HG03442 (cell line): Measurements from ENCODE around the gene COL4A4.
"Not testable (repeated sequence)": the region's sequence is repeated elsewhere in the genome, so short reads cannot be mapped to it uniquely, and the experiment has no call there.

ENCODE experiments used
- ATAC-seq: cut with Tn5 transposase; IDR thresholded peaks from one replicate; pipeline ENCODE4 v1.9.1; 2021; ENCODE audit warnings: mild to moderate bottlenecking, moderate library complexity; ENCODE audit not compliant: unreplicated experiment

Gene COL4A4

GRCh38 chr2:227163998-227164762 lies at the start of gene COL4A4, which contains the start of gene COL4A3:
Gene COL4A4 (minus strand): TSS chr2:227164205. CDS start chr2:227147483, 16,722 bp downstream.
Gene COL4A3 (plus strand): TSS chr2:227164624. CDS start chr2:227164727, 103 bp downstream.
- ATAC-seq = peak; percentile 51

DNA sequence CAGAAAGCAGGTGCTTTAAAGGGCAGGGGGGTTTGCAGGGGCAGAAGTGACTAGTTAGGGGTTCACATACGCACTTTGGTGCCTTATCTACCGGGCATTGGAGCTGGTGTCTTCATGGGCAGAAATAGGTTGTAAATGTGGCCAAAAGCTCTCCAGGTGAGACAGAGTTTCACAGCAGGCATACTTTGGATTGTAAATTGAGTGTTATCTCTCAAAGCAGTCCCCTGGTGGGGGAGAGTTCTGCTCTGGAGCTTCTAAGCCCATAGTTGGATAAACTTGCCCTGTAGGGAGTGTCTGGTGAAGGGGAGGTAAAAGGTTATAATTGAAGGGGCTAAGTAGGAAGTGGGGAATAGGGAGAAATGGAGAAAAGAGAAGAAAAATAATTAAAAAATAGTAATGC lies 43.6 kb upstream of the COL4A4 start:
- no peak for ATAC-seq

DNA sequence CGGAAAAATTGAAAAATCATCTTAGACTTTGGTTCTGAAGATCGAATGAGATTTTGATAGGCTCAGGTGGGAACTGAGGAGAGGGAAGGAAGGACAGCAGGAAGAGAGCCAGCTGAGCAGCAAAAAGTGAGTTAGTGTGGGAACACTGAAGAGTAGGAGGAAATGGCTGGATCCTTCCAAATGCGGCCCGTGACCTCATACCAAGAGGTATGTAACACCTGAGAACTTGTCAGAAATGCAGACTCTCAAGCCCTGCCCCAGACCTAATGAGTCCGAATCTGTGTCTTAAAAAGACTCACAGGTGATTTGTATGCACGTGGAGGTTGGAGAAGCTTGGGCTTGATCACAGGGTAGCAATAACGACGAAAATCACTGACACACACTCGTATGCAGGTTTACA lies 42.4 kb upstream of the COL4A4 start:
- ATAC-seq = no peak

DNA sequence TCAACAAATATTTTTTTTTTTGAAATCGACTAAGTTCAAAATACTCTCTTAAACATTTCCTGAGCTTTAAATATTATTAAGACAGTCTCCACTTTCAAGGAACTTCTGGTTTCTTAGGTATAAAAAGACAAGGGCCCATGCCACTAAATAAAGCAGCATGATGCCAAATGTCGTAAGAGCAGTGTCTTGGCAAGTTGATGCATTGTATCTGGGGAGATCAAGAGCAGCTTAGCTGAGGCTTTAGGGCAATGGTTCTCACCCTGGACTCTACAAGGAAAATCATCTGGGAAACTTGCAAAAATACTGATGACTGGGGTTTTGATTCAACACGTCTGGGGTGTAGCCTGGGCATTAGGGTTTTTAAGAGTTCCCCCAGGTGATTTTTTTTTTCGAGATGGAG lies 41.7 kb upstream of the COL4A4 start:
- no peak for ATAC-seq

- ATAC-seq = no peak
These were observed 40.4 kb upstream of the COL4A4 start for GRCh38 chr2:227204452-227204851.

- no peak for ATAC-seq
These were observed 37.8 kb upstream of the COL4A4 start for GRCh38 chr2:227201771-227202170.

GRCh38 chr2:227198866-227199265 lies 34.9 kb upstream of the COL4A4 start:
- ATAC-seq = no peak

- no peak for ATAC-seq
These were observed 30.2 kb upstream of the COL4A4 start for GRCh38 chr2:227194219-227194618.

DNA sequence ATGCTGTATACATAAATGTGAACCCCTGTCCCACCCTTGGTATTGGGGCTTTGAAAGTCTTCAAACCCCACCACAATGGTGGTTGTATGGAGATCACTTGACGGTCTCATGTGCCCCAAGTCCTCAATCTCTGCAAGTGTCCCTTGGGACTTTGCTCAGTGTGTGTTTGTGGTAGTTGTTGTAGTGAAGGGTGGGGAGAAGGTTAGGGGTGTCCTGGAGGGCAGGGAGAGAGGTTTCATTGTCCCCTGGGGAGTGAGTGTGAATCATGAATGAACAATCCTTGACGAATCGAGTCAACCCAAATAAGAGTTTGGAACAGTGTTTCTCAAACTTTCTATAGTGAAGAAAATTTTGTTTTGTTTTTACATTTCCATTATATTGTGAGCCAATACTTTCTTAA lies 28.5 kb upstream of the COL4A4 start:
- ATAC-seq = no peak

GRCh38 chr2:227191367-227191766 lies 27.4 kb upstream of the COL4A4 start:
- ATAC-seq = no peak

DNA sequence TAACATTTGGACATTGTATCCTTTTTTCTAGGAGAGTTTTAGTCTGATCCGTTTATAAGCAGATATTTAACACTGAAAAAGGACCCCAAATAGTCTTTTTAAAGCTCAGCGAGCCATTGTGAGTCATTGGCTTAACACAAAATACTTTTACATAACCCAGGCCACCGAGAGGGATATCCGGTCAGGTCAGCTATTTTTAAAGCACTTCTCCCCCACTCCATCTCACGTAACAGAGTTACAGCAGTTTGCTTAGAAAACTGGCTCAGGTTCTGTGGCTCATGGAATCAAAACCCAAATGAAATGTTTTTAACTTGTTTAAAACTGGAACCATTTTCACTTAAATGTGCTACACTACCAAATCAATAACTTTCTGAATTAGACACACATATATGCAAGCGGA lies 24.3 kb upstream of the COL4A4 start:
- peak; percentile 78 for ATAC-seq

GRCh38 chr2:227186751-227187150 lies 22.7 kb upstream of the COL4A4 start:
- no peak for ATAC-seq

- ATAC-seq = no peak
These were observed 21.7 kb upstream of the COL4A4 start for GRCh38 chr2:227185615-227186232.

DNA sequence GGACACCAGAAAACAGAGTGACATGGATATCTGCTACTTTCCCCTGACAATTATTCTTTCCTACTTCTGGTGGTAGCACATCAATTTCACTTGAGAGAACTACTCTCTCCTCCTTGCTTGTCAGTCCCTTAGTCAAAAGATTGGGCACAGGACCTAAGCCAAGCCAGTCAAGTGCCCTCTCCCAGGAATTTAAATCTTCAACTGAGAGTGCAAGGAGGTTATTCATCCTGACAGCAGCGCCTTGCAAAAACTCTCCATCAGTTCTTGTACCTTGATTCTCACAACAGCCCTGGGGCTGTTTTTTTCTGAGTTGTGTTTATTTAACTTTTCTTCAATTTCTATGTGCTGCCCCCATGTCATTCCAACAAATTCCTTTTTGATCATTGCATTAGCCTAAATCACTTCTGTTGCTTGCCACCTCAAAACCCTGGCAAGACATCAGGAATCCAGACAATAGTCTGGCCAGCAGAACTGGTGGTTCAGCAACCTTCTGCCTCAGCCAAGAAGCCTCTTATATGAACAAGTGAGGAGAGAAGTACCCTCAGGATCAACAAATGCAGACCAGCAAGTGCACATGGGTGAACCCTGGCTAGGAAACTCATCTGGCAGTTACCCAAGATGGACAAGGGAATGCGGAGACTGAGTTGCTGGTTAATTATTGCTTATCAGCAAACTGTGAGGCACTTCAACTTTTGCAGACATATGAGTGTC lies 19.8 kb upstream of the COL4A4 start:
- ATAC-seq = no peak

DNA sequence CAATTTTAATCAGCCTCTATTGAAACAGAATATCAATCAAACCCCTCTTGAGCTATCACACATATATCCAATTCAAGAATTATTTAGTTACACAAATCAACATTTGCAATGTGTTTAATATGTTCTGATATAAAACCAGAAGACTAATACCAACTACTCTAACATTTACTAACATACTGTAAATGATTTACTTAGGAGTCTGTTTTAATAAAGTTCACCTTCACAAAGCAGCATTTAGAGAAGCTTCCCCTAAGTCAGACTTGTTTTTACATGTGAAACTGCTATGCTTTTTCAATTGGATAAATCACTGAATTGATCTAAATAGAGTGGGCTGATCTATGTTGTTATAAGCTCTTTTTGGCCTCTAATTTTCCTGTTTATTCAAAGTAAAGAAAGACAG lies 18.8 kb upstream of the COL4A4 start:
- ATAC-seq = no peak

DNA sequence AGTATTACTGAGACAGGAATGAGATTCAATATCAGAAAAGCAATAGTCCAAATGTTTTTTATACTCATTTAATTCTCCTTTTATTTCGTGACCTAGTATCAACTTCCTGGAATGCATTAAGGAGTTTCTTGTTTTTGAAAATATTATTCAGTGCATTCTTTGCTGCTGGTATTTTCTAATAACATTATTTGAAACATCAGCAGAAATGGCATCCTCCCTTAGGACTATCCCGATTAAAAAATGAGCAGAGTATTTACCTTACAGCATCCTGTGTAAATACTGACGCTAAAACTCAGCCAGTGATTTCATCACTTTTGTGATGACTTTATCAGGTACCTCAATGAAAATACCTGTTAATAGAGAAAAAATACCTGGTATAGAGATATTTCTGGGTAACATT lies 16.8 kb upstream of the COL4A4 start:
- no peak for ATAC-seq

DNA sequence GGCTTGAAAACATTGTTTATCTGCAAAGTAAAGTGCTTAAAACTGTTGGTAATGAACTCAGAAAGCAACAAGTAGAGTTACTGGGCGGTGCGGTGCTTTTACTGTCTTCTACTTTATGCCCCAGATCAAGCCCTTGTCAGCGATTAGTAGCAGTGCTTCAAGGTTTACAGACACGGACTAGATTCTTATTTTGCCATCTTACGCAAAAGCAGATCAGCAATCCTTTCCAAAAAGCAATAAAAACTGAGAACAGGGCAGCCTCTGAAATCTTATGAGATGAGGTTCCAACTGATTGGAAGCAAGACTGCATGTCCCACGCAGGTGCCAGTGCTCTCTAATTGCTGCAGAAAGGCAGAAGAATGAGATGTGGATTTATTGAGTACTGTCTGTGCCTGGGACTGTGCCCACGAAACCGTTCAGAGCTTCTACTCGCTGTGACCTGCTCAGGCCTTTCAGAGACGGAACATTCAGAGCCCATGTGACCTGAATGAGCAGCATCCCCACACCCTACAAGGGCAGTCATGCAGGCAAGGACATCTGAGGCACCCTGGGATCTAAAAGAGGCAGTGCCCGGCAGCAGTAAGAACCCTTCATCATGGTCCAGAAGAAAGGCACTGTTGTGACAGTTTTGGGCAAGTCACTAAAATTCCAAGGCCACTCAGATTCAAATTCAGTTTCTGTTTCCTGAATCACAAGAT lies 16.1 kb upstream of the COL4A4 start:
- ATAC-seq = no peak

DNA sequence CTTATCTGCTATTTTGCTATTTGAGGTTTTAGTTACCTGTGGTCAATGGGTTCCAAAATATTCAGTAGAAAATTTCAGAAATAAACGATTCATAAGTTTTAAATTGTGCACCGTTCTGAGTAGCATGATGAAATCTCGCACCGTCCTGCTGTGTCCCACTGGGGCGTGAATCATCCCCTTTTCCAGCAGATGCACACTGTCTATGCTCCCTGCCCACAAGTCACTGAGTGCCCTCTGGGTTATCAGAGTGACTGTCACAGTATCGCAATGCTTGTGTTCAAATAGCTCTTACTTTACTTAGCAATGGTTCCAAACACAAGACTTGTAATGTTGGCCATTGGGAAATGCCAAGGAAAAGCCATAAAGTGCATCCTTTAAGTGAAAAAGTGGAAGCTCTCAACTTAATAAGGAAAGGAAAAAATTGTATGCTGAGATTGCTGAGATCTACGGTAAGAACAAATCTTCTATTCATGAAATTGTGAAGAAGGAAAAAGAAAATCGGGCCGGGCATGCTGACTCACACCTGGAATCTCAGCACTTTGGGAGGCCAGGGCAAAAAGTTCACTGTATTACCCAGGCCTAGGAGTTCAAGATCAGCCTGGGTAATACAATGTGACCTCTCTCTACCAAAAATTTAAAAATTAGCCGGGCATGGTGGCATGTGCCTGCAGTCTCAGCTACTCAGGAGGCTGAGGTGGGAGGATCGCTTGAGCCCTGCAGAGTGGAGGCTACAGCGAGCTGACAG lies 13.8 kb upstream of the COL4A4 start:
- no peak for ATAC-seq

DNA sequence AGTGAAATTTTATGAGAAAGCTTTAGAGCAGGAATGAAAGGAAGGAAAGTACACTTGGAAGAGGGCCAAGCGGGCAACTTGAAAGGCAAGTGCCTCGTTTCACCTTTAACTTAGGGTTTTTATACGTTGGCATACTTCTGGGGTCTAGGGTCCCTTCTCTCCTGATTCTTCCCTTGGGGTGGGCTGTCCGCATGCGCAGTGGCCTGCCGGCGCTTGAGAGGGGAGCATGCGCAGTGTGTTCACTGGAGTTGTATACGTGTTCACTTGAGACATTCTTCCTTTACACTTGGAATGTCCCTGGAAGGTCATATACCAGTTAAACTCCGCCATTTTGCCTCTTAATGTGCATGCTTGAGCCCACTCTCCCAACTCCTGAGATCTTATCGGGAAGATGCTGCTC lies 7.8 kb upstream of the COL4A4 start:
- not testable (repeated sequence) for ATAC-seq

- peak; percentile 71 for ATAC-seq
These were observed 822 bp upstream of the COL4A4 start for GRCh38 chr2:227164763-227165291.
